GM19397 (cell line): ENCODE results near the gene ZFHX3.
"Not testable (repeated sequence)": the region's sequence is repeated elsewhere in the genome, so short reads cannot be mapped to it uniquely, and the experiment has no call there.

Experiments used
- ATAC-seq: cut with Tn5 transposase; IDR thresholded peaks from one replicate; pipeline ENCODE4 v1.9.1; 2021; ENCODE audit warnings: mild to moderate bottlenecking, moderate library complexity; ENCODE audit not compliant: unreplicated experiment

ZFHX3 gene, protein sequence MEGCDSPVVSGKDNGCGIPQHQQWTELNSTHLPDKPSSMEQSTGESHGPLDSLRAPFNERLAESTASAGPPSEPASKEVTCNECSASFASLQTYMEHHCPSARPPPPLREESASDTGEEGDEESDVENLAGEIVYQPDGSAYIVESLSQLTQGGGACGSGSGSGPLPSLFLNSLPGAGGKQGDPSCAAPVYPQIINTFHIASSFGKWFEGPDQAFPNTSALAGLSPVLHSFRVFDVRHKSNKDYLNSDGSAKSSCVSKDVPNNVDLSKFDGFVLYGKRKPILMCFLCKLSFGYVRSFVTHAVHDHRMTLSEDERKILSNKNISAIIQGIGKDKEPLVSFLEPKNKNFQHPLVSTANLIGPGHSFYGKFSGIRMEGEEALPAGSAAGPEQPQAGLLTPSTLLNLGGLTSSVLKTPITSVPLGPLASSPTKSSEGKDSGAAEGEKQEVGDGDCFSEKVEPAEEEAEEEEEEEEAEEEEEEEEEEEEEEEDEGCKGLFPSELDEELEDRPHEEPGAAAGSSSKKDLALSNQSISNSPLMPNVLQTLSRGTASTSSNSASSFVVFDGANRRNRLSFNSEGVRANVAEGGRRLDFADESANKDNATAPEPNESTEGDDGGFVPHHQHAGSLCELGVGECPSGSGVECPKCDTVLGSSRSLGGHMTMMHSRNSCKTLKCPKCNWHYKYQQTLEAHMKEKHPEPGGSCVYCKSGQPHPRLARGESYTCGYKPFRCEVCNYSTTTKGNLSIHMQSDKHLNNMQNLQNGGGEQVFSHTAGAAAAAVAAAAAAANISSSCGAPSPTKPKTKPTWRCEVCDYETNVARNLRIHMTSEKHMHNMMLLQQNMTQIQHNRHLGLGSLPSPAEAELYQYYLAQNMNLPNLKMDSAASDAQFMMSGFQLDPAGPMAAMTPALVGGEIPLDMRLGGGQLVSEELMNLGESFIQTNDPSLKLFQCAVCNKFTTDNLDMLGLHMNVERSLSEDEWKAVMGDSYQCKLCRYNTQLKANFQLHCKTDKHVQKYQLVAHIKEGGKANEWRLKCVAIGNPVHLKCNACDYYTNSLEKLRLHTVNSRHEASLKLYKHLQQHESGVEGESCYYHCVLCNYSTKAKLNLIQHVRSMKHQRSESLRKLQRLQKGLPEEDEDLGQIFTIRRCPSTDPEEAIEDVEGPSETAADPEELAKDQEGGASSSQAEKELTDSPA (N-terminal part only)

DNA sequence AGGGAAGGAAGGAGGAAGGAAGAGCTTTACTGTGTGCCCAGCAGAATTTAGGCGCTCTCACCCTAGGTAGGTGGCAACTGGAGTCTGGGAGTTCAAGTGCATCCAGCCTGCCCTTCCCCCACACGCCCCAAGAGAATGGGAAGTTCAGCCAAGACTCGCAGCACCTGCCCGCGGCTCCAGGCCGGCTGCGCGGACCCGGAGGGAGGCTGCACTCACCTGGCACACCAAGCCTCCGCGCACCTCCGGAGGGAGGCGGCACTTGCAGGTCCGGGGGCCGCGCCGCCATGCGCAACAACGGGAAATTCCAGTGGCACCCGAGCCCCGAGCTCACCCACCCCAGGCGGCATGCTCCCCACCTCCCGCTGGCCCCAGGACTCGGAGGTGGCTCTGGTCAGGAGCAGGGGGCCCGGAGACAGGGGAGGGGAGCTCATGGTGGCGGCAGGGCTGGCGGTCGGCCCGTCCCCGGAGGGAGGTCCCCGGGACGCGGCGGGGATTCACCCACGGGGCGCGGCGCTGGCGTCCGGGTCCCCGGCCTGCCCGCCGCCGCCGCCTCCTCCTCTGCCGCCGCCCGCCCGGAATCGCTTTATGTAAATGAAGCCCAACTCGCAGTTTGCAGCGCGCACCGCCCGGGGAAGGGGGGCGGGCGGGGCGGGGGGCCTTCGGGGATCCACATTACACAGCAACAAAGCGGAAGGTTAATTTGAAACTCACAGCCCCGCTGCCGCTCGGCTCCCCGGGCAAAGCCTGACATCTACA, at the start of gene ZFHX3:
Gene ZFHX3, minus strand, starts transcription at position 593 of the 756 bp plus-strand sequence. CDS start 87,983 bp downstream, outside the sequence.
- ATAC-seq = peak; percentile 79

DNA sequence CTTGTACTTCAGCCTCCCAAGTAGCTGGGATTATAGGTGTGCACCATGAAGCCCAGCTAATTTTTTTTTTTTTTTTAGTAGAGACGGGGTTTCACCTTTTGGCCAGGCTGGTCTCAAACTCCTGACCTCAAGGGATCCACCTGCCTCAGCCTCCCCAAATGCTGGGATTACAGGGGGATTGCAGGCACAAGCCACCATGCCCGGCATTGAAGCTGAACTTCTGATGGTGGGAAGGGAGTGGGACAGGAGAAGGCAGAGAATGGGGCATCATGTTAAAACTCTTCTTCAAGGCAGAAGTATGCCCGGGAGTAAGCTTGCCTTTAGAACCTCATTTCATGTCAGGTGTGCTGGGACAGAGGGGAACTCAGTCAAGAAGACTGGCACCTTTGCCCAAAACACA, 48.6 kb upstream of the ZFHX3 start:
- ATAC-seq = no peak

DNA sequence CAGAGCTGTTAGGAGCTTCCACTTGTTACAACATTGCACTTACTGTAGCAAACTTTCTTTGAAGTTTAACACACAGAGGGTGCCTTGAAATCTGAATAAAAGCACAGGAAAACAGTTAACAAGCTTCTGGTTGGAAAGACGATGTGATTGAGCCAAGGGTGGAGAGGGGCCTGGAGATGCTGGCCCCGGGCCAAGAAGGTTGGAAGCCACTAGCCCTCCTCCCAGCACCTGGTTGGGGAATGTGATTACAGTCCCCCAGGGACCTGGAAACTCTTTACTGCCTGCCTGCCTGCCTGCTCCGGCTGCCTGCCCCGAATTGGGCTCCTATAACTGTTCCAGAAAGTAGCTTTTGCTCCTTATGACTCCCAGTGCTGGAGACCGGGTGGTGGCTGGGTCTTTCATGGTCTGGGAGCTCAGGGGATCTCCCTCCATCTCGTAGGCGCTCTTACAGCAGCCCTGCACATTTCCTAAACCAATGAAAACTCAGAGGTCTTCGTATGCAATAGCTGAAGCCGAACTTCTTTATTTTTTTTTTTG, 48.0 kb upstream of the ZFHX3 start:
- ATAC-seq = no peak

DNA sequence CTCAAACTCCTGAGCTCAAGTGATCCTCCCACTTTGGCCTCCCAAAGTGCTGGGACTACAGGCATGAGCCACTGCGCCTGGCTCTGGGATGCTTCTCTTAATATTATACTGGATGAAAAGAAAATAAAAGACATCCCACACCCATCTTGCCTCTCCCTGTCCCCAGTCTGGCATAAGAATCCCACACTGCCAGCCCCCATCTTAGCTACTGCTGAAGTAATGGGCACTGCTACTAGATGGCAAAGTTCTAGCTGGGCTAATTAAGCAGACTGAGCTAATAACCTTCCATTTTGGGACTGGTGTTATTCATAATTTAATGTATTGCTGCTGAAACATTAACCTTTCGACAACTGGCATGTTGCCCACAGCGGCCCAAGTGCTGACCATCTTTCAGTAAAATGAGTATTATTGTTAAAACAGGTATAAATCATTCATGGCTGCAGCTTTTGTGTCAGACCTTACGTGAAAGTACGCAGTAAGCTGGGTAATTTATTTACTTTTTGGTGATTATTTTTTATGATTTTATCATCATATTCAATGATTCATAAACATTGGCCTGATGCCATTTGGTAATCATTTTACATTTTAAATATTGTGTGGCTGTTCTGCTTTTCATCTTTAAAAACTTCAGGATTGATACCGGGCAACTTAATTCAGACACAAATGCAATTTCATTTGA, 47.4 kb upstream of the ZFHX3 start:
- ATAC-seq = no peak

DNA sequence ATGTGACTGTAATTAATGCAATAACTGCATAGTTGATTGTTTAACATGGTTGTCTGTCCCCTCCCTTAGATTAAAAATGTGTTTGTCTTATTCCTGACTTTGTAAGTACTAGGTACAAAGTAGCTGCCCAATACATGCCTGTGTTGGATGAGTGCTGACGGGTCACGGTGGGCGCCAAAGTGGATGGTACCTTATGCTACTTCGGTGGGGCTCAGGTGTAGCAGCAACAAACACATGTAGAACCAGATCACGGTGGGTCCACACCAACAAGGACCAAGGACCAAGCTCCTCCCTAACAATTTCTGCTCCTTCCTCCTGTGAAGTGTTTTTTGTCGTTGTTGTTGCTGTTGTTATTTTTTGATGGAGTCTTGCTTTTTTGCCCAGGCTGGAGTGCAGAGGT, 46.4 kb upstream of the ZFHX3 start:
- no peak for ATAC-seq

DNA sequence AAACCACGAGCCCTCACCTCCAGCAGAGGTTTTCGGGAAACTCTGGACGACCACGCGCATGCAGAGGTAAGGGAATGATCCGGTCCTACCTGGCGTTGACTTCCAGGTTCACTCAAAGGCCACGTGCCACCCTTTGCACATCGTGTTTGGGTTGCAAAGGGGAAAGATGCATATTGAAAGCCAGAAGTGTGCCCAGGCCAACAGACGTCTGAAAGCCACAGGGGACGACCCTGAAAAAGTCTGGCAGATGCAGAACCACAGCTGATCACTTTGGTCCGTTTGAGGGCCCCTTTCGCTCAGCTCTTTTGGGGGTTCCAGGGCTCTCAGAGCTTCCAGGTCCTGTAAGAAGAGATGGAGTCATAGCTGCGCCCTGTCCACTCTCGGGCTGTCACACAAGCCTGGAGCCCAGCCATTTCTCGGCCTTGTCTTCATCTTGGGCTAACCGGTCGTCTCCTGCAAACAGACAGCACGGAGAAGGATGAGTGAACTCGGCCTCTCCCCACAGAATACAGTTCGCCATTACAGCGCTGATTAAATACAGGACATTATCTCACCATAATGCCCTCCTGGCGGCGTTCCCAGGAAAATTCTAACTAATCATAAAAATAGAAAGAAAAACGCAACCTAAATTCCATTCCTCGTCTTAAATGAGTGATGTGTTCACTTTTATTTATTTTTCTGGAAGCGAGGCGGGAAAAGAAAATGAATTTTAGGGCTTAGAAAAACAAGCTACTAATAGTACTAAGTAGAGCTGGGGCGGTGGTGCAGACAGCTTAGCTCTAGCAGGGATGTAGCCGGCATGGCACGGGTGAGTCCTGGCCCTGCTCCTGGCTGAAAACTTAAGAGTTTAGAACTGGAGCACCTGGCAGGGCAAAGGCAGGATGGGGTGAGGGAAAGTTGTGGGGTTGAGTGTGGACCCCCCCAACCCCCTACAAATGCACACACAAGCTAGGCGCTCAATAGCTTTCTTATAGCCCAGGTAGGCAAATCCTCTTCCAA, 45.5 kb upstream of the ZFHX3 start:
- ATAC-seq = no peak

DNA sequence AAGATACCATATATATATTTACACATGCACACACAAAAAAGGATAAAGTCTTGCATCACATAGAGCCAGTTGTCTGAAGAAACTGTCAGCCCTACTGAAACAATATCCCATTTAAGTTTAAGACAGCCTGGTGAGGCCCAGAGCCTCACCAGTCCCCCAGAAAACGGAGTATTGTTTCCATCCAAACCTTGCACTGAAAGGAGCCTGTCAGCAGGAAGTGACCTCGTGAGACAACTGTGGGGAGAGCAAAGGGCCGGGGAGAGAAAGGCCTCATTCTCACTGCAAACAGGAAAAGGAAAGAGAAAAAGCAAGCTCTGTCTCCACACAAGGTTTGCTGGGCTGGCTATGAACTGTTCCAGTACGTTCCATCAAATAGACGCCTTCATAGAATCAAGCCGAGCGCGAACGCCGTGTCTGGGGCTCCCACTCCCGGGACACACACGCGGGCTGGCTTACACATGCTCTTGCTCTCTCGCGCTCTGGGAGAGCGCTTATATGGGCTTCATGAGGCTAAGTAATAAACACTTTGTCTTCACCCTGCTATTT, 44.4 kb upstream of the ZFHX3 start:
- no peak for ATAC-seq

DNA sequence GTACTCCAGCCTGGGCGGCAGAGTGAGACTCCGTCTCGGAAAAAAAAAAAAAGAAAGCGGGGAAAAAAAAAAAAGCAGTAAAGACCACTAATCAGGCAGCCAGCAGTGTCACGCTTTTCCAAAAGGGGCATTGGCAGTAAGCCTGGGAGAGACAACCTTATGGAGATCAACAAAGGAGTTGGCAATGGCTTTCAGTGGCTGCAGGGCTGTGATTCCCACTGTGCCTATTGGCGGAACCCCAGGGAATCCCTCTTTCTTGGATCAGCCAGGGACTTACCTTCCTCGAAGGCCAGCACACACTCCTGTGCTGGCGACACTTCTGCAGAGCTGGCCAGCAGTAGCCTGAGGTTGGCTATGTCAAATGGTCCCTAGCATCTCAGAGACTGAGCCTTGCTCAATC, 43.2 kb upstream of the ZFHX3 start:
- ATAC-seq = no peak

DNA sequence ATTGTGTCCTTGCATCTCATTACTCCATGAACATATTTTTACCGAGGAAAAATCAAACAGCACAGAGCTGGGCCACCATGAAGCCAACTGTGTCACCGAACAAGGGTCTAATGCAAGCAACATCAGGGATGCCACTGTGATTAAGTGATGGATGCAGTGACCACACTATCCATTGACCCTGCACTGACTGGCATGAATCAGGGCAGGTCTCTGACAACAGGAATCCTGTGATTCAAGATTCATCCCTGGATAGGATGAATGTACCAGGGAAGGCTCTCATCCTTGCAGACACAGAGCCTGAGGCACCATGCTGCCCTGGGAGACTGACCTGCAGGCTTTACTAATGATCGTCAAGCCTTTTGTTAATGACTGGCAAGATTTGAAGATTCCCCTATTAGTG, 41.5 kb upstream of the ZFHX3 start:
- no peak for ATAC-seq

DNA sequence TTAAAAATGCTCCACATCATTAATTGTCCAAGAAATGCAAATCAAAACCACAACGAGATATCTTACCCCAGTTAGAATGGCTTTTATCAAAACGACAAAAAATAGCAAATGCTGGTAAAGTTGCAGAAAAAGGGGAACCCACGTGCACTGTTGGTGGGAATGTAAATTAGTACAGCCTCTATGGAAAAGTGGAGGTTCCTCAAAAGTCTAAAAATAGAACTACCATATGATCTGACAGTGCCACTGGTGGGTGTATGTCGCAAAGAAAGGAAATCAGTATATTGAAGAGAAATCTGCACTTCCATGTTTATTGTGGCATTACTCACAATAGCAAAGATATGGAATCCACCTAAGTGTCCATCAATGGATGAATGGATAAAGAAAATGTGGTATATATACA, 38.2 kb upstream of the ZFHX3 start:
- ATAC-seq = no peak

DNA sequence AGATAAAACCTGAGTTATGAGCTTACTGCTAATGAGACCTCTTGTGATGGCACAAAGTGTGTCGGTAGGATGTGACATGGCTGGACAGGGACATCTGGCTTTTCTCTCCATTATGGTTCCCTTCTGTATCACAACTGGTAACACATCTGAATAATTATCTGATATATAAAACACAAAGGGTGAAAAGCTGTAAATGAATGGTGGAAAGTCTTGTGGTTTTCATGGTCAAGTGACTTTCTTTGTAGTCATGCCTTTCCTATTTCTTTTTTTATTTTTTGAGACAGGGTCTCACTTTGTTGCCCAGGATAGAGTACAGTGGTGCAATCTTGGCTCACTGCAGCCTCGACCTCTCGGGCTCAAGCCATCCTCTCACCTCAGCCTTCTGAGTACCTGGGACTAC, 35.3 kb upstream of the ZFHX3 start:
- no peak for ATAC-seq

DNA sequence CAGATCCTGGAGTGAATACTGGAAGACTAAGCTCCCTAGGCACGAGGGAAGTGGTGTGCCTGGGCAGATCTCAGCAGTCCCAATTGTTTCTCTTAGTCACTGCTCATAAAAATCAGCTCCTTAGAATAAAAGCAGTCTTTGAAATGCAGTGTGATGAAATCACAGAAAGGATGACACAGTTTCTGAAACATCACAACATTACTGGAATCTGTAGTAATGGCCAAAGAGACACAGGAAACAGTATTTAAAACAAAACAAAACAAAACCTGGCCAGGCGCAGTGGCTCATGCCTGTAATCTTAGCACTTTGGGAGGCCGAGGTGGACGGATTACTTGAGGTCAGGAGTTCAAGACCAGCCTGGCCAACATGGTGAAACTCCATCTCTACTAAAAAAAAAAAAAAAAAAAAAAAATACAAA, 34.7 kb upstream of the ZFHX3 start:
- ATAC-seq = not testable (repeated sequence)

DNA sequence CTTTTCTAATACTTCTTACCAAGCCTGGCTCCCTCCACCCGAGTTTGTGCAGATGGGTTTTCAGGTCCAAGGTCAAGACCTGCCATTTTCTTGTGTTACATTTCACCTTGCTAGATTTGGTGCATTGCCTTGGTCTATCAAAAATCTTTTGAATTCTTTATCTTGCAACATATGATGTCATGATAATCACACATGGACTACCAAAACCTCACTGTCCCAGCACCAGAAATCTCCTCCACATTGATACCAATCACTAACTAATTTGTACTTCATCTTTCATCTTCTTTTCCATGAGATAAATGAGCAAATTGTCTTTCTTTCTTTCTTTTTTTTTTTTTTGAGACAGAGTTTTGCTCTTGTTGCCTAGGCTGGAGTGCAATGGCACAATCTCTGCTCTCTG, 33.0 kb upstream of the ZFHX3 start:
- ATAC-seq = no peak

DNA sequence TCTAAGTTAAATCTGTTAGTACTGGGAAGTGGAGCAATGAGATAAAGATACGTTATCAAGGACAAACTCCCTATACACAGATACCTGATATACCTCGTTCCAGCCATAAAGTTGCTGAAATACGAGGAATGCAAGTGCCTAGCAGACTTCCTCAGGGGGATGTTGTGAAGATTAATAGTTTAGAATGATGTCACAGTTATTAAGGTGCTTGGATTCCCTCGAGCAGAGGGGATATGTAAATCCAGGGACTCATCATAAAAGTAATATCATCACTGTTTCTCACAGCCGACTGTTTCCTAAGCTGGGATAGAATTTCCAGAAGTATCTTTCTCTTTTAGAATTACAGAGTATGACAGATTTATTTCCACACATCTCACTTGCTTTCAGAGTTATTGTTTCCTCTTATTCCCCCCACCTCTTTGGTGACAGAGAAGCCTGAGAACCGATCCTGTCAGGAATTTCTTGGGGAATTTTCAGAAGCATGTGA, 28.4 kb upstream of the ZFHX3 start:
- ATAC-seq = no peak

DNA sequence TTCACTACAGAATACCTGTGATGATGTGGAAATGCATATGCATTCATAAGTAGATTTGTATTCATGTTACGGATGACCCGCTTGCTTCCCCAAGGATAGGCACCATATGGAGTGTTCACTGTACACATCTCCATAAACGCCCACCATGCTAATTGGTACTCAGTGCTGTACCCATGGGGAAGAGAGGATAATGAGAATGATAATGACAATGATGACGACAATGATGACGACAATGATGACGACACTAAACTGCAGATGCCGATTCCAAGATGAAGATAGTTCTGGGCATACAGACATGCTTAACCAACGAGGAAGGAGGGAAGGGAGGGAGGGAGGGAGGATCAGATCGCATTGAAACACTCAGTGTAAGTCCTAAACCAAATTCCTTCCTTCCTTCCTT, 26.5 kb upstream of the ZFHX3 start:
- ATAC-seq = no peak

DNA sequence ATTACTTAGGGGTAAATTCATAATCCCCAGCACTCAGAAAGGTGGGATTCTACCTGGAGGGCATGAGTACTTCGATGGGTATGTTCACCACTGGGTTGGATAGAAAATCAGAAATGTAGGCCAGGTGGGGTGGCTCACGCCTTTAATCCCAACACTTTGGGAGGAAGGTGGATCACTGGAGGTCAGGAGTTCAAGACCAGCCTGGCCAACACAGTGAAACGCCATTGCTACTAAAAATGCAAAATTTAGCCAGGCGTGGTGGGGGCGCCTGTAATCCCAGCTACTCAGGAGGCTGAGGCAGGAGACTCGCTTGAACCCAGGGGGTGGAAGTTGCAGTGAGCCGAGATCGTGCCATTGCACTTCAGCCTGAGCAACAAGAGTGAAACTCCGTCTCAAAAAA, 24.1 kb upstream of the ZFHX3 start:
- not testable (repeated sequence) for ATAC-seq

DNA sequence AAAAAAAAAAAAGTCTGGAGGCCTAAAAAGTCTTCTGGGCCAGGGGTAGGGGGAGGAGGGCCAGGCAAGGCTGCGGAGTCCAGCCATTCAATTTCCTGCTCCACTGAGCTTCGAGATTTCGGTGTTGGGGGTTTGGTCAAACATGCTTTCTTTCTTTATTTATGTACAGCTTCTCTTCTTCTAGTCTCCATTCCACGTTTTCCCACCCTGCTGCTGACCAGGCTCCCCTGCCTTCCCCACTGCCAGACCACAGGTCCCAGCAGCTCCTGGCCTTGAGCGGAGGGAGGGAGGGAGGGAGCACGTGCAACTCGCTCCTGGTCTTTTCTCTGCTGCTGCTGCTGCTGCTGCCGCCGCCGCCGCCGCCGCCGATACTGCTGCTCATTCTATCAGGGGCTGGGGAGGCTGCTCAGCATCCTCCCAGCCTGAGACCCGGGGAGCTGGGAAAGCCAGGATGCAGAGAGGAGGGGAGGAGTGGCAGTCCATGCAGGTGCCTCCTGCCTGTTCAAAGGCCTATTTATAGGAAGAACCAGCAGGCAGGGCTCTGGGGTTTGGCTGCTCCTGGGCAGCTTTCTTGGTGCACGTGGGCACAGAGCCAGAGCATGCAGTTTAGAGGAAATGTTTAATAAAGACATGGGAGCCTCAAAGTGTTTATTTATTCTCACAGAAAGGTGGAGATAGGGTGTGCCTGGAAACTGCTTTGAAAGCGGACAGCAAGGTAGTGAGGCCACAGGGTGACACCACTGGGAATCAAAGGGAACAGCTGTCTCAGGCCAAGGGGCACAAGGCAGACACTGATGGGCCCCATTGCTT, 23.4 kb upstream of the ZFHX3 start:
- no peak for ATAC-seq
